ENCODE measurements around the gene DNAJB14.
A peak's percentile ranks its signal among the peaks of the same experiment; 100 is the strongest.

The DNAJB14 gene

DNA sequence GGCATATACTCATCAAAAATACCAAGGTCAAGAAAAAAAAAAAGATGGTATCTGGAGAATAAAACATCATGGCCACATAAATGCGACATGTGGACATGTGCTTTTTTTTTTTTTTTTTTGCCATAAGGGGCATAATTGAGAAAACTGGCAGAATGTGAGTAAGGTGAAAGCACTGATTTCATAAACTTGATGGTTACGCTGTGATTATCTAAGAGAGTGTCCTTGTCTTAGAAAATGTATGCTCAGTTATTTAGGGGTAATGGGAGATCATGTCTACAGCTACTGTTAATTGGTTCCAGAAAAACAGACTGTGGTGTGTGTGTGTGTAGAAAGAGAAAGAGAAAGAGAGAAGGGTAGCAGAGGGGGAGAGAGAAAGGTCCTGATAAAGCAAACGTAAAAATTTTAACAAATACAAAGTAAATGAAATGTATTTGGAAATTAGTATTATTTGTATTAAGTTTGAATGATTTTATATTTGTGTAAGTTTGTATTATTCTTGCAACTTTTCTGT is 8.1 kb downstream of the DNAJB14 start:
- DNase-seq (ENCODE audit: low read depth), result no peak
- peaks cover 14% of the 10 kb centered on the region for H3K4me1 ChIP-seq (ENCODE audit: control insufficient read depth, insufficient read depth, low read length)
- H3K9ac ChIP-seq (ENCODE audit: low read length), result no peak overlapping the region
- peaks cover 18% of the 10 kb centered on the region for H3K36me3 ChIP-seq (ENCODE audit: control insufficient read depth, insufficient read depth, low read length, severe bottlenecking)
- no peaks in the 10 kb centered on the region for H3K27me3 ChIP-seq (replicated peaks; ENCODE audit: control insufficient read depth, insufficient read depth, low read length)
- peaks cover 14% of the 10 kb centered on the region for H3K9me3 ChIP-seq (ENCODE audit: control insufficient read depth, low read length)
- H3K4me3 ChIP-seq (ENCODE audit: low read length), result no peak overlapping the region

DNA sequence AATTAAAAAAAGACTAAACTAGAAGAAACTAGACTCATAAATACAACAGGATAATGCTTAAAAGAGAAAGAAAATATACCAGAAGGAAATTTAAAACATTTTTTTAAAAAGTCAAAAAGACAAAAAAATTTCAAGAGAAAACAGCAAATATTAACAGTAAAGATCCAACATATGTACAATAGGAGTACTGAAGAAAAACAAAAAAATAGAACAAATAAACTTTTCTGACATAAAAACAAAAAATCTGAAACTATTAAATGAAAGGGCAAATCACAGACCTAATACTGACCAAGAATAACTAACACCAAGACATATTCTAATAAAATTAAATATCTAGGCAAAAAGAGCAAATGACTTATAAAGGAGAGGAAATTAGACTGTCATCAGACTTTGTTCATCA is 11.5 kb downstream of the DNAJB14 start:
- no peaks in the 10 kb centered on the region for H3K4me1 ChIP-seq (ENCODE audit: control insufficient read depth, insufficient read depth, low read length)
- no peak overlapping the region for H3K9ac ChIP-seq (ENCODE audit: low read length)
- H3K36me3 ChIP-seq (ENCODE audit: control insufficient read depth, insufficient read depth, low read length, severe bottlenecking), result peaks cover 18% of the 10 kb centered on the region
- H3K27me3 ChIP-seq (replicated peaks; ENCODE audit: control insufficient read depth, insufficient read depth, low read length), result no peaks in the 10 kb centered on the region
- H3K4me3 ChIP-seq (ENCODE audit: low read length), result no peak overlapping the region
- peak; percentile 25 for DNase-seq (ENCODE audit: low read depth)
- peaks cover 14% of the 10 kb centered on the region for H3K9me3 ChIP-seq (ENCODE audit: control insufficient read depth, low read length)

DNA sequence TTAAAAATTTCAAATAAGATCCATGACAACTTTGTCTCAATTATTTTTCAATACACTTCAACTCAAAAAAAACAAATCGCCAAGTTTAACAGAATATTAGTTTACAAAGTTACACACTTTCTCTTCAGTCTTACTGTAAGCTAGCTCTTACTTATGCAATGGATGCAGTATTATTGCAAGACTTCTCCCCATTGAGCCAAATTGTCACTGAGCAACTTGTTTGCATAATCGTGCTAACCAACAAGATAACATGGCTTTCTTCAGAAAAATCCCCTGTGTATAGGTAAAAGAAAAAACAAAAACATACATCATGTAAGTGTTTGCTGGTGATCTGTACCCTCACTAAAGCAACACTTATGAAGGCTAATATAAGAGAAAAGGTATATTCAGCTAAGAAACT is 18.9 kb downstream of the DNAJB14 start:
- Histone ChIP-seq H3K36me3 (ENCODE audit: control insufficient read depth, insufficient read depth, low read length, severe bottlenecking) (peaks cover 27% of the 10 kb centered on the region), H3K4me3 (ENCODE audit: low read length) (no peak overlapping the region), H3K27me3 (replicated peaks; ENCODE audit: control insufficient read depth, insufficient read depth, low read length) (no peaks in the 10 kb centered on the region), H3K4me1 (ENCODE audit: control insufficient read depth, insufficient read depth, low read length) (peaks cover 18% of the 10 kb centered on the region), H3K9me3 (ENCODE audit: control insufficient read depth, low read length) (no peaks in the 10 kb centered on the region), H3K9ac (ENCODE audit: low read length) (no peak overlapping the region)
- peak; percentile 14 for DNase-seq (ENCODE audit: low read depth)

DNA sequence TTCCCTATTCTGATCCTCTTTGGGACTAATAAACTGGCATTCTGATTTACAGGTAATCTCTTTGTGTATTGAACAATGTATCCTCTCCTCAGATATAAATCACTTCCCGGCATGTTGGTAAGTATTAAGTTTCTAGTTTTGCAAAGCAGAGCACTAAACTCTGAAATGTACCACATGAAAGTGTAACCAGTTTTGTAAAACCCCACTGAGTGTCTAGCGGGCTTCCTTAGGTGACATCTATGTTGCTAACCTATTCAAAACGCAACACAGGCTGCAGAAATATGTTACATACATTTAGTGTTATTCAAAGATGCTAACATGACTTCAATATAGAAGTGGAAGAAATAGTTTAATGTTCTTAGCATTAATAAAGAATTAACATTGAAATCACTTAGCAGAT is 25.2 kb downstream of the DNAJB14 start:
- no peaks in the 10 kb centered on the region for H3K27me3 ChIP-seq (replicated peaks; ENCODE audit: control insufficient read depth, insufficient read depth, low read length)
- no peak overlapping the region for H3K9ac ChIP-seq (ENCODE audit: low read length)
- peaks cover 7% of the 10 kb centered on the region for H3K9me3 ChIP-seq (ENCODE audit: control insufficient read depth, low read length)
- no peaks in the 10 kb centered on the region for H3K4me1 ChIP-seq (ENCODE audit: control insufficient read depth, insufficient read depth, low read length)
- no peak overlapping the region for H3K4me3 ChIP-seq (ENCODE audit: low read length)
- peaks cover 66% of the 10 kb centered on the region for H3K36me3 ChIP-seq (ENCODE audit: control insufficient read depth, insufficient read depth, low read length, severe bottlenecking)
- DNase-seq (ENCODE audit: low read depth), result no peak

DNA sequence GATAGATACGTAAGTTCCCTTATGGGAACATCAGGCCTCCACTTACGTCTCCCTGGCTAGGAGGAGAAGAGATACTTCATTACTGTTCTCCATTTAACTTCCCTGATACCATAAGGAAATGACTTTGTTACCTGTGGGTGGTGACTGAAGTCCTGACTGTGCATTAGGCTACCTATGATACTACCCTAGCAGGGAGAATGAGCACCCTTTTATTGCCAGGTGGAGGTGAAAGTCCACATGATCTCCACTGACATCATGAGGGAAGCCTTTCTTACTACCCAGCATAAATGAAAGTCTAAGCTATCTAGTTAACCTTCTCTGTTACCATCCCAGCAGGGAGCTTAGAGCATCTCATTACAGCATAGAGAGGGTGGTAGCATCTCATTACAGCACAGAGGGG is 27.8 kb downstream of the DNAJB14 start:
- Histone ChIP-seq H3K4me1 (ENCODE audit: control insufficient read depth, insufficient read depth, low read length) (no peaks in the 10 kb centered on the region), H3K36me3 (ENCODE audit: control insufficient read depth, insufficient read depth, low read length, severe bottlenecking) (peaks cover 65% of the 10 kb centered on the region), H3K4me3 (ENCODE audit: low read length) (no peak overlapping the region), H3K27me3 (replicated peaks; ENCODE audit: control insufficient read depth, insufficient read depth, low read length) (no peaks in the 10 kb centered on the region), H3K9ac (ENCODE audit: low read length) (no peak overlapping the region), H3K9me3 (ENCODE audit: control insufficient read depth, low read length) (peaks cover 7% of the 10 kb centered on the region)
- no peak for DNase-seq (ENCODE audit: low read depth)

DNA sequence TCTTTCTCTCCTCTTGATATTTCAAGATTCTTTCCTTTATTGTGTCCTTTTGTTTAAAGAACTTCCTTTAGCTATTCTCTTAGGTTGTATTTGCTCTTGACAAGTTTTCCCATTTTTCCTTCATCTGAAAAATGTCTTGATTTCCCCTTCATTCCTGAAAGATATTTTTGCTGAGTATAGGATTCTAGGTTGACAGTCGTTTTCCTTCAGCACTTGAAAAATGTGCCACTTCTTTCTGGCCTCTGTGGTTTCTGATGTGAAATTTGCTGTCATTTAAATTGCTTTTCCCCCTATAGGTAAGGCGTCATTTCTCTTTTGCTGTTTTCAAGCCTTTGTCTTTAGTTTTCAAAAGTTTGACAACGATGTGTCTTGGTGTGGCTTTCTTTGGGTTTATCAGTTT is 28.8 kb downstream of the DNAJB14 start:
- Histone ChIP-seq H3K36me3 (ENCODE audit: control insufficient read depth, insufficient read depth, low read length, severe bottlenecking) (peaks cover 63% of the 10 kb centered on the region), H3K9me3 (ENCODE audit: control insufficient read depth, low read length) (peaks cover 7% of the 10 kb centered on the region), H3K4me3 (ENCODE audit: low read length) (no peak overlapping the region), H3K4me1 (ENCODE audit: control insufficient read depth, insufficient read depth, low read length) (no peaks in the 10 kb centered on the region), H3K9ac (ENCODE audit: low read length) (no peak overlapping the region), H3K27me3 (replicated peaks; ENCODE audit: control insufficient read depth, insufficient read depth, low read length) (no peaks in the 10 kb centered on the region)
- no peak for DNase-seq (ENCODE audit: low read depth)

DNA sequence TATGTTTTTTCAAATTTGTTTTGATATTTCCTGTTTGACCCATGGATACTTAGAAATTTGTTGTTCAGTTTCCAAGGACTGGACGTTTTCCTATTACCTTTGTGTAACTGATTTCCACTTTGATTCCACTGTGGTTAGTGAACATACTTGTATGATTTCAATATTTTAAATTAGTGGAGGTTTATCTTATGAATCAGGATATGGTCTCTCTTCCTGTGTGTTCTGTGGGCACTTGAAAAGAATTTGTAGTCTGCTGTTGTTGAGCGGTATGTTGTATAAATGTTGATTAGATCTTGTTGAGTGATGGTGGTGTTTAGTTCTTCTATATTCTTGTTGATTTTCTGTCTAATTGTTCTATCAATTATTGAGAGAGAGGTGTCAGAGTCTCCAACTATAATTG is 31.0 kb downstream of the DNAJB14 start:
- Histone ChIP-seq H3K4me1 (ENCODE audit: control insufficient read depth, insufficient read depth, low read length) (no peaks in the 10 kb centered on the region), H3K9ac (ENCODE audit: low read length) (no peak overlapping the region), H3K9me3 (ENCODE audit: control insufficient read depth, low read length) (peaks cover 7% of the 10 kb centered on the region), H3K27me3 (replicated peaks; ENCODE audit: control insufficient read depth, insufficient read depth, low read length) (no peaks in the 10 kb centered on the region), H3K4me3 (ENCODE audit: low read length) (no peak overlapping the region), H3K36me3 (ENCODE audit: control insufficient read depth, insufficient read depth, low read length, severe bottlenecking) (peaks cover 52% of the 10 kb centered on the region)
- DNase-seq (ENCODE audit: low read depth), result no peak

DNA sequence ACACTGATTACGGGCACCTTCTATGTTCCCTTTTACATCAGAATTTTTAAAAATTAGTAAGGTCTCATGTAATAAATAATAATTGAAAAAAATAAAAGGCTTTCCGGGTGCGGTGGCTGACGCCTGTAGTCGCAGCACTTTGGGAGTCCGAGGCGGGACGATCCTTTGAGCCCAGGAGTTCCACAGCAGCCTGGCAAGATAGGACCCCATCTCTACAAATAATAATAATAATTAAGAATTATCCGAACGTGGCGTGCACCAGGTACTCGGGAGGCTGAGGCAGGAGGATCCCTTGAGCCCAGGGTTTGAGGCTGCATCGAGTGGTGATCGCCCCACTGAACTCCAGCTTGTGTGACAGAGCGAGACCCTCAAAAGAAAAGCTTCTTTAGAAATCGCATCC is 51.4 kb downstream of the DNAJB14 start:
- no peak for DNase-seq (ENCODE audit: low read depth)
- Histone ChIP-seq H3K9ac (ENCODE audit: low read length) (peak overlapping the region; percentile 86), H3K36me3 (ENCODE audit: control insufficient read depth, insufficient read depth, low read length, severe bottlenecking) (peaks cover 16% of the 10 kb centered on the region), H3K9me3 (ENCODE audit: control insufficient read depth, low read length) (no peaks in the 10 kb centered on the region), H3K4me3 (ENCODE audit: low read length) (peak overlapping the region; percentile 99), H3K27me3 (replicated peaks; ENCODE audit: control insufficient read depth, insufficient read depth, low read length) (no peaks in the 10 kb centered on the region), H3K4me1 (ENCODE audit: control insufficient read depth, insufficient read depth, low read length) (peaks cover 9% of the 10 kb centered on the region)

DNA sequence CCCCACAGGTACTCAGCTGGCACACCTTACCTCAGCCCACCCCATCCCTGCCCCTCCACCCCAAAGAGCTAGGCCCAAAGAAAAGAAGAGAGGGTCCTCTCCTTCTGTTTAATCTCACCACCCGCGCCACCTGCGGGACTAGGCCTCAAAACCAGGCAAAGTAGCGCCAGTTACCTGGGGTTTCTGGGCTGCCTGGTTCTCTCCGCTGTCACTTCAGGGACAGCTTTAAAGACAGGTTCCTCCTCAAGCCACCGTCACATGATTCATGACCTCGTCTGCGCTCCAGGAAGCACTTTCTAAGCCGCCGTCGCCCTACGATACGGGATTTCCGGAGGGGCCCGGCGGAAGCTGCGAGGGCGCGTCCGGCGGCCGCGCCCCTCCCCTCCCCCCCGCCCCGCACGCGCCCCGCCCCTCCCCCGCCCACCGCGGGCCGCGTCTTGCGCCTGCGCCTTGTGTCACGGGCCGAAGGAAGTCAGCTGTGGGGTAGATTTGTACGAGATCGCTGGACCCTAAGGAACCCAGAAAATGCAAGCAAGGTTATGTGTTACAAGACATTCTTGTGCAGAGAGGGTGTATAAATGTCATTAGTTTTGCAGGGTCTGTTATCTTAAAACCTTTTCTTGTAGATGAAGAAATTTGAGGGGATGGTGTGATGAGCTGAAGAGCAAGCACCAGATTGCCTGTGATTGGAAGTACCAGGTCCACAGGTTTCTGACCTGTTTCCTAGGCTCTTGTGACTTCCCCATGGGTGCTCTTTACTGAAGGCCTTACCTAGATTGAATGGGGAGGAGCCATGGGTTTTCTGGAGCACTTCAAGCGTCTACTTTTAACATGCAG is 52.0 kb downstream of the DNAJB14 start, which contains the start of gene LAMTOR3:
LAMTOR3 (minus strand) TSS at position 267 of the 837 bp plus-strand sequence. CDS start 464 bp downstream, outside the sequence.
- Histone ChIP-seq H3K27me3 (replicated peaks; ENCODE audit: control insufficient read depth, insufficient read depth, low read length) (no peaks in the 10 kb centered on the region), H3K9me3 (ENCODE audit: control insufficient read depth, low read length) (no peaks in the 10 kb centered on the region), H3K4me1 (ENCODE audit: control insufficient read depth, insufficient read depth, low read length) (peaks cover 9% of the 10 kb centered on the region), H3K36me3 (ENCODE audit: control insufficient read depth, insufficient read depth, low read length, severe bottlenecking) (peaks cover 13% of the 10 kb centered on the region), H3K4me3 (ENCODE audit: low read length) (peak within 1 kb of the TSS; percentile 99), H3K9ac (ENCODE audit: low read length) (peak within 1 kb of the TSS; percentile 97)
- DNase-seq (ENCODE audit: low read depth), result peak; percentile 95

DNA sequence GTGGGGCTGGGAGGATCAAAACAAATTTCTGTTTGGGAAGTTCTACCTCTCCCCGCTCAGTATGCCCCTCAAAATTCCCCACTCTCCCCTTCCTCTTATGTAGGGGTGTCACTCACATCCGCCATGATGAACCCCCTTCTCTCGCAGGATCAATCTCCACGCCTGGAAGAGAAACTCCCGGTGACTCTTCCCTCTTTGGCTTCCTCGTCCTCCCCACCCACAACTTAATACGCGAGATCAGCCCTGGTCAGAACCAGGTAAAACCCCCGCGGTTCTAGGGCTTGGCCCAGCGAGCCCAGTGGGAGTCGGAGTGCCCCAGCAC is 52.6 kb downstream of the DNAJB14 start:
- peaks cover 13% of the 10 kb centered on the region for H3K36me3 ChIP-seq (ENCODE audit: control insufficient read depth, insufficient read depth, low read length, severe bottlenecking)
- H3K27me3 ChIP-seq (replicated peaks; ENCODE audit: control insufficient read depth, insufficient read depth, low read length), result no peaks in the 10 kb centered on the region
- peak overlapping the region; percentile 99 for H3K4me3 ChIP-seq (ENCODE audit: low read length)
- no peaks in the 10 kb centered on the region for H3K9me3 ChIP-seq (ENCODE audit: control insufficient read depth, low read length)
- peak; percentile 45 for DNase-seq (ENCODE audit: low read depth)
- H3K9ac ChIP-seq (ENCODE audit: low read length), result peak overlapping the region; percentile 97
- H3K4me1 ChIP-seq (ENCODE audit: control insufficient read depth, insufficient read depth, low read length), result peaks cover 9% of the 10 kb centered on the region

DNA sequence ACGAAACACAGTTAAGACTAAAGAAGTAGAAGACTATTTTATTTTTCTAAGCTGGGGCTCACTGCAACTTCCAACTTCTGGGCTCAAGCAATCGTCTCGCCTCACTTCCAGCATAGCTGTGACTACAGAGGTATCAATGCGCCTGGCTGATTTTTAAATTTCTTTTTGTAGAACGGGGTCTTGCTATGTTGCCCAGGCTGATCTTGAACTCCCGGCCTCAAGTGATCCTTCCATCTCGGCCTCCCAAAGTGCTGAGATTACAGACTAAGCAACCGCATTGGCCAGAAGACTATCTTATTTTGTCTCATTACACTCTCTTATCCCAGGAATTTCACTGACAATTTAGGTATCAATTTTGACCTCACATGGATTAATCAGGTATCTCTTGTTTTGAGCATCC is 53.4 kb downstream of the DNAJB14 start:
- Histone ChIP-seq H3K36me3 (ENCODE audit: control insufficient read depth, insufficient read depth, low read length, severe bottlenecking) (peaks cover 6% of the 10 kb centered on the region), H3K9me3 (ENCODE audit: control insufficient read depth, low read length) (no peaks in the 10 kb centered on the region), H3K9ac (ENCODE audit: low read length) (peak overlapping the region; percentile 97), H3K4me3 (ENCODE audit: low read length) (peak overlapping the region; percentile 99), H3K27me3 (replicated peaks; ENCODE audit: control insufficient read depth, insufficient read depth, low read length) (no peaks in the 10 kb centered on the region), H3K4me1 (ENCODE audit: control insufficient read depth, insufficient read depth, low read length) (peaks cover 11% of the 10 kb centered on the region)
- no peak for DNase-seq (ENCODE audit: low read depth)
